AG08396 (cell line): ENCODE measurements around the gene ANXA8L1.
"Not testable (repeated sequence)": the region's sequence is repeated elsewhere in the genome, so short reads cannot be mapped to it uniquely, and the experiment has no call there.

Experiments
- DNase-seq: peaks from one replicate; pipeline ENCODE4 v3.0.0; 2012; ENCODE audit warnings: low spot score, mixed read lengths

The ANXA8L1 gene

GRCh38 chr10:46398212-46398886 is 22.8 kb downstream of the ANXA8L1 start:
- DNase-seq, result not testable (repeated sequence)

GRCh38 chr10:46409556-46409955 is 34.0 kb downstream of the ANXA8L1 start:
- not testable (repeated sequence) for DNase-seq

GRCh38 chr10:46411123-46411522 is 35.5 kb downstream of the ANXA8L1 start:
- not testable (repeated sequence) for DNase-seq

GRCh38 chr10:46412665-46413064 is 37.1 kb downstream of the ANXA8L1 start:
- not testable (repeated sequence) for DNase-seq

GRCh38 chr10:46415291-46415690 is 39.7 kb downstream of the ANXA8L1 start:
- not testable (repeated sequence) for DNase-seq

GRCh38 chr10:46418283-46418682 is 42.7 kb downstream of the ANXA8L1 start:
- DNase-seq, result not testable (repeated sequence)

GRCh38 chr10:46419570-46420379 is 44.2 kb downstream of the ANXA8L1 start:
- DNase-seq, result not testable (repeated sequence)

GRCh38 chr10:46423550-46423949 is 48.0 kb downstream of the ANXA8L1 start:
- not testable (repeated sequence) for DNase-seq

- DNase-seq, result not testable (repeated sequence)
Measured at GRCh38 chr10:46440942-46441341, 65.4 kb downstream of the ANXA8L1 start.
